ENCODE data around the gene USP2.

- TF ChIP-seq CTCF (conservative IDR thresholded peaks at IDR 0.05; ENCODE audit: low read length) (peak; percentile 98), EZH2phosphoT487 (IDR thresholded peaks at IDR 0.05; ENCODE audit: borderline replicate concordance, low read depth, low read length) (no peak)
These were observed 25.0 kb downstream of the USP2 start for GRCh38 chr11:119356349-119357031.

All from OCI-LY7 (cell line).